ENCODE data around the gene SP110.
"Not testable (repeated sequence)": the region's sequence is repeated elsewhere in the genome, so short reads cannot be mapped to it uniquely, and the experiment has no call there.

The SP110 gene

GRCh38 chr2:230219419-230220331 lies at the start of gene SP110:
Gene SP110, minus strand, starts transcription at chr2:230219984. Its CDS starts 3,057 bp downstream, at chr2:230216927.
- DNase-seq, result no peak

- DNase-seq, result no peak
Observed at GRCh38 chr2:230268606-230269243, 48.9 kb upstream of the SP110 start.

- no peak for DNase-seq
Observed at GRCh38 chr2:230267556-230267955, 47.8 kb upstream of the SP110 start.

GRCh38 chr2:230267059-230267458 lies 47.3 kb upstream of the SP110 start:
- DNase-seq, result no peak

GRCh38 chr2:230266638-230267037 lies 46.9 kb upstream of the SP110 start:
- no peak for DNase-seq

- not testable (repeated sequence) for DNase-seq
Observed at GRCh38 chr2:230264945-230265344, 45.2 kb upstream of the SP110 start.

GRCh38 chr2:230262246-230262645 lies 42.5 kb upstream of the SP110 start:
- no peak for DNase-seq

GRCh38 chr2:230258483-230258882 lies 38.7 kb upstream of the SP110 start:
- no peak for DNase-seq

GRCh38 chr2:230256733-230257332 lies 37.0 kb upstream of the SP110 start:
- no peak for DNase-seq

GRCh38 chr2:230254152-230254881 lies 34.5 kb upstream of the SP110 start:
- no peak for DNase-seq

- no peak for DNase-seq
Observed at GRCh38 chr2:230250231-230250630, 30.4 kb upstream of the SP110 start.

GRCh38 chr2:230246206-230246605 lies 26.4 kb upstream of the SP110 start:
- no peak for DNase-seq

GRCh38 chr2:230244211-230244610 lies 24.4 kb upstream of the SP110 start:
- no peak for DNase-seq

- no peak for DNase-seq
Observed at GRCh38 chr2:230234845-230235244, 15.1 kb upstream of the SP110 start.

- no peak for DNase-seq
Observed at GRCh38 chr2:230234122-230234722, 14.4 kb upstream of the SP110 start.

- no peak for DNase-seq
Observed at GRCh38 chr2:230231251-230231650, 11.5 kb upstream of the SP110 start.

- no peak for DNase-seq
Observed at GRCh38 chr2:230230496-230231200, 10.9 kb upstream of the SP110 start.

GRCh38 chr2:230230087-230230486 lies 10.3 kb upstream of the SP110 start:
- no peak for DNase-seq

- no peak for DNase-seq
Observed at GRCh38 chr2:230227216-230227615, 7.4 kb upstream of the SP110 start.

- DNase-seq, result no peak
Observed at GRCh38 chr2:230226051-230226551, 6.3 kb upstream of the SP110 start.

- DNase-seq, result no peak
Observed at GRCh38 chr2:230225486-230225885, 5.7 kb upstream of the SP110 start, which contains the start of gene SP140. Gene SP140, plus strand, starts transcription at chr2:230225736. Its CDS starts 109 bp downstream, at chr2:230225845.

GRCh38 chr2:230224458-230224857 lies 4.7 kb upstream of the SP110 start:
- no peak for DNase-seq

Data from NCI-H526 treated with DMSO at 0.1 percent for 48 hours (cell line).